ENCODE results near the gene TXNRD2.

The TXNRD2 gene

GRCh38 chr22:19959043-19959586 is 17.5 kb upstream of the TXNRD2 start:
- TF ChIP-seq CTCF (IDR thresholded peaks at IDR 0.05; ENCODE audit: borderline replicate concordance, extremely low read depth, low read length, poor library complexity, severe bottlenecking) (no peak), EZH2 (IDR thresholded peaks at IDR 0.05; ENCODE audit: borderline replicate concordance, low read depth, low read length, severe bottlenecking) (no peak)
- Histone ChIP-seq H3K9ac (ENCODE audit: low read depth, low read length) (no peak overlapping the region), H3K4me2 (ENCODE audit: insufficient read depth, low read length) (no peak overlapping the region), H4K20me1 (ENCODE audit: insufficient read depth, low read length) (peaks cover 58% of the 10 kb centered on the region), H3K27ac (ENCODE audit: low read length) (no peak overlapping the region), H3K27me3 (ENCODE audit: insufficient read depth, low read length, poor library complexity) (no peaks in the 10 kb centered on the region), H2AFZ (ENCODE audit: low read depth, low read length) (no peak overlapping the region), H3K9me3 (ENCODE audit: insufficient read depth, low read length, severe bottlenecking) (no peaks in the 10 kb centered on the region), H3K36me3 (ENCODE audit: insufficient read depth, low read length) (peaks cover 55% of the 10 kb centered on the region), H3K4me1 (ENCODE audit: insufficient read depth, low read length) (no peaks in the 10 kb centered on the region), H3K79me2 (ENCODE audit: insufficient read depth, low read length) (peaks cover 23% of the 10 kb centered on the region), H3K4me3 (ENCODE audit: low read depth in 1 of 2, low read length in 2 of 2) (no peak overlapping the region)
- DNase-seq (no peak), ATAC-seq (ENCODE audit: insufficient read depth, low read depth) (no peak)

- Histone ChIP-seq H3K36me3 (ENCODE audit: insufficient read depth, low read length) (peaks cover 53% of the 10 kb centered on the region), H3K4me2 (ENCODE audit: insufficient read depth, low read length) (no peak overlapping the region), H3K4me1 (ENCODE audit: insufficient read depth, low read length) (no peaks in the 10 kb centered on the region), H3K9ac (ENCODE audit: low read depth, low read length) (no peak overlapping the region), H2AFZ (ENCODE audit: low read depth, low read length) (no peak overlapping the region), H3K27ac (ENCODE audit: low read length) (no peak overlapping the region), H3K4me3 (ENCODE audit: low read depth in 1 of 2, low read length in 2 of 2) (no peak overlapping the region), H3K79me2 (ENCODE audit: insufficient read depth, low read length) (peaks cover 30% of the 10 kb centered on the region), H3K9me3 (ENCODE audit: insufficient read depth, low read length, severe bottlenecking) (no peaks in the 10 kb centered on the region), H3K27me3 (ENCODE audit: insufficient read depth, low read length, poor library complexity) (no peaks in the 10 kb centered on the region), H4K20me1 (ENCODE audit: insufficient read depth, low read length) (peaks cover 64% of the 10 kb centered on the region)
- DNase-seq (no peak), ATAC-seq (ENCODE audit: insufficient read depth, low read depth) (no peak)
- TF ChIP-seq EZH2 (IDR thresholded peaks at IDR 0.05; ENCODE audit: borderline replicate concordance, low read depth, low read length, severe bottlenecking) (no peak), CTCF (IDR thresholded peaks at IDR 0.05; ENCODE audit: borderline replicate concordance, extremely low read depth, low read length, poor library complexity, severe bottlenecking) (no peak)
Observed at GRCh38 chr22:19958083-19959042, 16.7 kb upstream of the TXNRD2 start.

GRCh38 chr22:19957445-19957844 is 15.8 kb upstream of the TXNRD2 start:
- TF ChIP-seq EZH2 (IDR thresholded peaks at IDR 0.05; ENCODE audit: borderline replicate concordance, low read depth, low read length, severe bottlenecking) (no peak), CTCF (IDR thresholded peaks at IDR 0.05; ENCODE audit: borderline replicate concordance, extremely low read depth, low read length, poor library complexity, severe bottlenecking) (peak; percentile 35)
- Histone ChIP-seq H3K9ac (ENCODE audit: low read depth, low read length) (no peak overlapping the region), H3K27ac (ENCODE audit: low read length) (no peak overlapping the region), H4K20me1 (ENCODE audit: insufficient read depth, low read length) (peaks cover 57% of the 10 kb centered on the region), H3K9me3 (ENCODE audit: insufficient read depth, low read length, severe bottlenecking) (no peaks in the 10 kb centered on the region), H3K4me2 (ENCODE audit: insufficient read depth, low read length) (no peak overlapping the region), H3K4me1 (ENCODE audit: insufficient read depth, low read length) (no peaks in the 10 kb centered on the region), H3K79me2 (ENCODE audit: insufficient read depth, low read length) (peaks cover 32% of the 10 kb centered on the region), H3K4me3 (ENCODE audit: low read depth in 1 of 2, low read length in 2 of 2) (no peak overlapping the region), H3K36me3 (ENCODE audit: insufficient read depth, low read length) (peaks cover 44% of the 10 kb centered on the region), H3K27me3 (ENCODE audit: insufficient read depth, low read length, poor library complexity) (no peaks in the 10 kb centered on the region), H2AFZ (ENCODE audit: low read depth, low read length) (no peak overlapping the region)
- DNase-seq (no peak), ATAC-seq (ENCODE audit: insufficient read depth, low read depth) (no peak)
